IMR-90 (cell line): Measurements from ENCODE around the gene GLYATL1. TPM values are rescaled to one million over a fixed set of nuclear protein-coding genes. Genes with fewer than 3 reads are reported as not detected.

Source experiments
- ATAC-seq: fragments of 200-7000 bp; cut with Tn5 transposase; 2 replicates; pipeline ENCODE4 v1.9.1; 2020; ENCODE audit warnings: low read depth, mild to moderate bottlenecking, moderate library complexity
- BruUV-seq: library from RNA; stranded (reverse); fragments of 400-500 nt; replicated peaks from 2 replicates; lab custom pipeline; 2021; lab: Mats Ljungman, UMichigan
- CTCF ChIA-PET: fragments of 300-600 bp; formaldehyde crosslinking; extraction: SDS; loops from one replicate; lab custom pipeline; 2021; ENCODE audit warnings: antibody characterized with exemption; lab: Yijun Ruan, JAX
- POLR2A ChIA-PET: fragments of 300-600 bp; sonication (Branson Sonifier 250); formaldehyde crosslinking; loops from one replicate; lab custom pipeline; 2022; ENCODE audit warnings: antibody characterized with exemption; ENCODE audit not compliant: unreplicated experiment; lab: Charles Lee
- DNase-seq: peaks from one replicate; pipeline ENCODE4 v3.0.0; 2013
- H2AFZ ChIP-seq: replicated peaks from 2 replicates; pipeline ENCODE3; 2013; ENCODE audit warnings: low read length, mild to moderate bottlenecking; ENCODE audit not compliant: poor library complexity
- H2AK5ac ChIP-seq: 2 replicates; pipeline ENCODE4 v1.6.1; 2013; ENCODE audit warnings: low read depth, low read length, inconsistent platforms
- H2AK9ac ChIP-seq: replicated peaks from 2 replicates; pipeline ENCODE3; 2013; ENCODE audit warnings: mild to moderate bottlenecking, low read depth, low read length, moderate library complexity; ENCODE audit not compliant: poor library complexity
- H2BK120ac ChIP-seq: 2 replicates; pipeline ENCODE4 v1.6.1; 2013; ENCODE audit warnings: low read depth, low read length, inconsistent platforms
- H2BK15ac ChIP-seq: 3 replicates; pipeline ENCODE4 v1.6.1; 2013; ENCODE audit warnings: low read depth, low read length, inconsistent platforms
- H2BK20ac ChIP-seq: 2 replicates; pipeline ENCODE4 v1.6.1; 2013; ENCODE audit warnings: low read depth, mild to moderate bottlenecking, inconsistent platforms, low read length, moderate library complexity
- H2BK5ac ChIP-seq: 2 replicates; pipeline ENCODE4 v1.6.1; 2013; ENCODE audit warnings: mild to moderate bottlenecking, low read depth, low read length, inconsistent platforms; ENCODE audit not compliant: poor library complexity, severe bottlenecking
- H3K14ac ChIP-seq: replicated peaks from 2 replicates; pipeline ENCODE4 v1.6.1; 2013; ENCODE audit warnings: low read depth, low read length, inconsistent platforms
- H3K18ac ChIP-seq: 2 replicates; pipeline ENCODE4 v1.6.1; 2013; ENCODE audit warnings: low read depth, low read length, control low read depth
- H3K23ac ChIP-seq: 2 replicates; pipeline ENCODE4 v1.6.1; 2013; ENCODE audit warnings: low read depth, low read length, inconsistent platforms
- H3K27ac ChIP-seq: 2 replicates; pipeline ENCODE4 v1.5.1; 2013; ENCODE audit warnings: mild to moderate bottlenecking, control low read depth, low read length; ENCODE audit not compliant: insufficient read depth
- H3K27me3 ChIP-seq: 2 replicates; pipeline ENCODE4 v1.6.1; 2013; ENCODE audit warnings: low read length; ENCODE audit not compliant: control insufficient read depth, insufficient read depth
- H3K36me3 ChIP-seq: 2 replicates; pipeline ENCODE4 v1.6.1; 2013; ENCODE audit warnings: low read length, mixed read lengths; ENCODE audit not compliant: control insufficient read depth, insufficient read depth
- H3K4ac ChIP-seq: 2 replicates; pipeline ENCODE4 v1.6.1; 2013; ENCODE audit warnings: low read depth, low read length, inconsistent platforms
- H3K4me1 ChIP-seq: 2 replicates; pipeline ENCODE4 v1.6.1; 2013; ENCODE audit warnings: low read length, mixed read lengths; ENCODE audit not compliant: control insufficient read depth, insufficient read depth
- H3K4me2 ChIP-seq: 2 replicates; pipeline ENCODE4 v1.6.1; 2013; ENCODE audit warnings: low read depth, mild to moderate bottlenecking, control low read depth, low read length, moderate library complexity
- H3K4me3 ChIP-seq: 2 replicates; pipeline ENCODE4 v1.5.1; 2013; ENCODE audit warnings: low read depth, mild to moderate bottlenecking, control low read depth, low read length, moderate library complexity; ENCODE audit not compliant: insufficient read depth
- H3K56ac ChIP-seq: 2 replicates; pipeline ENCODE4 v1.6.1; 2013; ENCODE audit warnings: low read length, inconsistent platforms; ENCODE audit not compliant: insufficient read depth; ENCODE audit errors: extremely low read depth
- H3K79me1 ChIP-seq, 2 experiments: 2 replicates each; pipeline ENCODE4 v1.6.1; 2013; ENCODE audit warnings: low read length in 2 of 2, inconsistent platforms in 1 of 2, low read depth in 1 of 2
- H3K9ac ChIP-seq: 2 replicates; pipeline ENCODE4 v1.6.1; 2013; ENCODE audit warnings: low read depth, low read length, control low read depth
- H3K9me1 ChIP-seq: 2 replicates; pipeline ENCODE4 v1.6.1; 2013; ENCODE audit warnings: low read length, inconsistent platforms; ENCODE audit not compliant: insufficient read depth
- H3K9me3 ChIP-seq: 2 replicates; pipeline ENCODE4 v1.6.1; 2013; ENCODE audit warnings: low read length; ENCODE audit not compliant: control insufficient read depth, insufficient read depth
- H4K20me1 ChIP-seq: 2 replicates; pipeline ENCODE4 v1.6.1; 2013; ENCODE audit warnings: low read length, inconsistent platforms; ENCODE audit not compliant: insufficient read depth
- H4K5ac ChIP-seq: 2 replicates; pipeline ENCODE4 v1.6.1; 2013; ENCODE audit warnings: mild to moderate bottlenecking, low read depth, low read length, control low read depth
- H4K8ac ChIP-seq, 2 experiments: 2 replicates each; pipeline ENCODE4 v1.6.1; 2013; ENCODE audit warnings: low read depth in 2 of 2, low read length in 2 of 2, control low read depth in 1 of 2, inconsistent platforms in 1 of 2
- H4K91ac ChIP-seq: 2 replicates; pipeline ENCODE4 v1.6.1; 2013; ENCODE audit warnings: low read depth, low read length, inconsistent platforms; ENCODE audit not compliant: insufficient read depth
- BHLHE40 ChIP-seq: fragments of 150-350 bp; IDR thresholded peaks from 2 replicates; pipeline ENCODE4 v1.6.1; 2016; ENCODE audit warnings: mild to moderate bottlenecking, low read depth, low read length
- CHD1 ChIP-seq: IDR thresholded peaks from 2 replicates; pipeline ENCODE4 v1.6.1; 2012; ENCODE audit warnings: low read depth, low read length, improper control_type of control experiment
- CTCF ChIP-seq: conservative IDR thresholded peaks from 2 replicates; pipeline ENCODE4 v1.5.1; 2012; ENCODE audit warnings: mild to moderate bottlenecking, low read depth, low read length, improper control_type of control experiment
- MAZ ChIP-seq: IDR thresholded peaks from 2 replicates; pipeline ENCODE4 v1.6.1; 2012; ENCODE audit warnings: low read depth, mild to moderate bottlenecking, low read length, improper control_type of control experiment, moderate library complexity, borderline replicate concordance
- MXI1 ChIP-seq: IDR thresholded peaks from 2 replicates; pipeline ENCODE4 v1.6.1; 2012; ENCODE audit warnings: low read depth, mild to moderate bottlenecking, low read length, moderate library complexity, borderline replicate concordance
- POLR2A ChIP-seq: IDR thresholded peaks from 2 replicates; pipeline ENCODE4 v1.6.1; 2012; ENCODE audit warnings: mild to moderate bottlenecking, low read depth, low read length
- RCOR1 ChIP-seq: IDR thresholded peaks from 2 replicates; pipeline ENCODE4 v1.6.1; 2012; ENCODE audit warnings: mild to moderate bottlenecking, low read length, improper control_type of control experiment; ENCODE audit not compliant: insufficient replicate concordance
- RFX5 ChIP-seq: IDR thresholded peaks from 2 replicates; pipeline ENCODE4 v1.8.0; 2012; ENCODE audit warnings: low read depth, mild to moderate bottlenecking, low read length, moderate library complexity
- SMC3 ChIP-seq: fragments of 150-350 bp; IDR thresholded peaks from 2 replicates; pipeline ENCODE4 v1.6.1; 2016; ENCODE audit warnings: low read depth, mild to moderate bottlenecking, antibody characterized with exemption, low read length, moderate library complexity
- USF2 ChIP-seq: fragments of 150-350 bp; IDR thresholded peaks from 2 replicates; pipeline ENCODE4 v1.6.1; 2017; ENCODE audit warnings: mild to moderate bottlenecking, antibody characterized with exemption, low read length, low read depth
- WGBS, 2 experiments: methylation state at CpG; one replicate each; pipeline versions ENCODE4 v1.1.5 to v1.1.7; 2013; ENCODE audit warnings: missing lambda C conversion rate in 2 of 2; ENCODE audit not compliant: insufficient read length in 1 of 2; ENCODE audit errors: extremely low coverage in 2 of 2; 5-methylcytosine and 5-hydroxymethylcytosine counted together
- dilution Hi-C: fragments of 300-500 bp; cut with HindIII; formaldehyde crosslinking; loops from one replicate; pipeline ENCODE4 v1.14.3; 2018; ENCODE audit warnings: low sequenced_read_pairs; ENCODE audit not compliant: unreplicated experiment
- in situ Hi-C: fragments of 300-500 bp; cut with MboI; formaldehyde crosslinking; loops from 3 replicates; pipeline ENCODE4 v1.14.3; 2019; ENCODE audit warnings: low sequenced_read_pairs, inconsistent platforms, mixed read lengths
- intact Hi-C: fragments of 100-400 bp; cut with micrococcal nuclease; formaldehyde crosslinking; loops from 2 replicates; pipeline ENCODE4 v1.10.0; 2022
- polyA plus RNA-seq, 3 experiments: library from polyadenylated mRNA; depleted of rRNA; stranded (reverse); fragments of >200 nt; gene quantifications; 2 replicates each; pipeline ENCODE4 v1.2.3, GENCODE V29; 2012; ENCODE audit warnings: low replicate concordance in 1 of 3
- total RNA-seq: library from RNA; depleted of rRNA; stranded (reverse); fragments of >200 nt; gene quantifications from 2 replicates; pipeline ENCODE4 v1.2.3, GENCODE V29; 2012

GLYATL1 gene
- total and polyA plus RNA-seq, 2 of the 4 experiments (the other 2 are of a cell fraction) = 0.54 to 0.58 TPM

- H3K4me1 ChIP-seq = peaks cover 3% of the 10 kb centered on the region; the same call in 1 of the 2 replicates
- no peak overlapping the region for H3K4me2 ChIP-seq
- no peaks in the 10 kb centered on the region for H3K79me1 ChIP-seq
- H2BK5ac ChIP-seq = no peak overlapping the region
- H4K8ac ChIP-seq = no peak overlapping the region
- ATAC-seq = no peak
- H4K5ac ChIP-seq = no peak overlapping the region
- POLR2A ChIA-PET = no interaction called here
- H3K56ac ChIP-seq = no peak overlapping the region
- no peak for DNase-seq
- H3K23ac ChIP-seq = no peak overlapping the region
- no peaks in the 10 kb centered on the region for H3K9me3 ChIP-seq
- no peak overlapping the region for H3K14ac ChIP-seq
- no peak overlapping the region for H4K91ac ChIP-seq
- H2BK20ac ChIP-seq = no peak overlapping the region
- H4K20me1 ChIP-seq = no peaks in the 10 kb centered on the region
- no peak overlapping the region for H2AK5ac ChIP-seq
- H2BK120ac ChIP-seq = no peak overlapping the region
- no peak overlapping the region for H3K18ac ChIP-seq
- no TSS peak for BruUV-seq
- H2AFZ ChIP-seq = no peak overlapping the region
- no peaks in the 10 kb centered on the region for H3K27me3 ChIP-seq
- no CpG with 5 or more reads among the region's 2 CpGs for WGBS, 2 experiments
- no peak overlapping the region for H3K4ac ChIP-seq
- intact Hi-C loops = no loop called here
- no peak overlapping the region for H3K9ac ChIP-seq
- H3K9me1 ChIP-seq = no peaks in the 10 kb centered on the region; the same call in 1 of the 2 replicates
- in situ Hi-C loops = no loop called here
- CTCF ChIA-PET = no interaction called here
- no peak overlapping the region for H2AK9ac ChIP-seq
- no peaks in the 10 kb centered on the region for H3K36me3 ChIP-seq
- dilution Hi-C loops = no loop called here
- no peak overlapping the region for H3K27ac ChIP-seq
- TF ChIP-seq MAZ = no peak
- no peak for TF ChIP-seq RFX5
- TF ChIP-seq POLR2A = no peak
- TF ChIP-seq MXI1 = no peak
- TF ChIP-seq RCOR1 = no peak
- no peak for TF ChIP-seq BHLHE40
- TF ChIP-seq USF2 = no peak
- no peak for TF ChIP-seq SMC3
- no peak for TF ChIP-seq CHD1
- TF ChIP-seq CTCF = no peak
- no peak overlapping the region for H3K4me3 ChIP-seq
- no peak overlapping the region for H2BK15ac ChIP-seq
Measured at GRCh38 chr11:58930926-58931325, 8.4 kb upstream of the GLYATL1 start.
